Neural crest cell (in vitro differentiated cells): ENCODE data around the gene GAK. TPM values are rescaled to one million over a fixed set of nuclear protein-coding genes. Genes with fewer than 3 reads are reported as not detected.

Experiments
- DNase-seq: peaks from one replicate; pipeline ENCODE4 v3.0.0; 2021; ENCODE audit warnings: low read depth, mixed read lengths, low spot score
- H3K27ac Mint-ChIP-seq: one replicate; pipeline ENCODE4 v1.8.0; 2021; ENCODE audit warnings: mild to moderate bottlenecking, mixed read lengths; ENCODE audit not compliant: unreplicated experiment
- H3K27me3 Mint-ChIP-seq: 2 replicates; pipeline ENCODE4 v1.8.0; 2021; ENCODE audit warnings: low read depth, mild to moderate bottlenecking, mixed read lengths
- H3K36me3 Mint-ChIP-seq: 2 replicates; pipeline ENCODE4 v1.8.0; 2021; ENCODE audit warnings: low read depth, mild to moderate bottlenecking, mixed read lengths
- H3K4me1 Mint-ChIP-seq: 2 replicates; pipeline ENCODE4 v1.8.0; 2021; ENCODE audit warnings: mixed read lengths
- H3K4me3 Mint-ChIP-seq: one replicate; pipeline ENCODE4 v1.8.0; 2021; ENCODE audit warnings: mild to moderate bottlenecking, mixed read lengths
- H3K9me3 Mint-ChIP-seq: 2 replicates; pipeline ENCODE4 v1.8.0; 2021; ENCODE audit warnings: mixed read lengths
- total RNA-seq: library from RNA; stranded (reverse); gene quantifications from 2 replicates; pipeline ENCODE4 v1.2.1, GENCODE V29; 2021
- TF ChIP-seq, protein P1 (sequence below): fragments of 200-600 bp; sonication (generic); conservative IDR thresholded peaks from 2 replicates; pipeline ENCODE4 v1.5.0; 2021; ENCODE audit warnings: antibody characterized with exemption, mild to moderate bottlenecking

Gene GAK
- total RNA-seq, 1 donor from 2014 or later: 87.7 TPM

DNA sequence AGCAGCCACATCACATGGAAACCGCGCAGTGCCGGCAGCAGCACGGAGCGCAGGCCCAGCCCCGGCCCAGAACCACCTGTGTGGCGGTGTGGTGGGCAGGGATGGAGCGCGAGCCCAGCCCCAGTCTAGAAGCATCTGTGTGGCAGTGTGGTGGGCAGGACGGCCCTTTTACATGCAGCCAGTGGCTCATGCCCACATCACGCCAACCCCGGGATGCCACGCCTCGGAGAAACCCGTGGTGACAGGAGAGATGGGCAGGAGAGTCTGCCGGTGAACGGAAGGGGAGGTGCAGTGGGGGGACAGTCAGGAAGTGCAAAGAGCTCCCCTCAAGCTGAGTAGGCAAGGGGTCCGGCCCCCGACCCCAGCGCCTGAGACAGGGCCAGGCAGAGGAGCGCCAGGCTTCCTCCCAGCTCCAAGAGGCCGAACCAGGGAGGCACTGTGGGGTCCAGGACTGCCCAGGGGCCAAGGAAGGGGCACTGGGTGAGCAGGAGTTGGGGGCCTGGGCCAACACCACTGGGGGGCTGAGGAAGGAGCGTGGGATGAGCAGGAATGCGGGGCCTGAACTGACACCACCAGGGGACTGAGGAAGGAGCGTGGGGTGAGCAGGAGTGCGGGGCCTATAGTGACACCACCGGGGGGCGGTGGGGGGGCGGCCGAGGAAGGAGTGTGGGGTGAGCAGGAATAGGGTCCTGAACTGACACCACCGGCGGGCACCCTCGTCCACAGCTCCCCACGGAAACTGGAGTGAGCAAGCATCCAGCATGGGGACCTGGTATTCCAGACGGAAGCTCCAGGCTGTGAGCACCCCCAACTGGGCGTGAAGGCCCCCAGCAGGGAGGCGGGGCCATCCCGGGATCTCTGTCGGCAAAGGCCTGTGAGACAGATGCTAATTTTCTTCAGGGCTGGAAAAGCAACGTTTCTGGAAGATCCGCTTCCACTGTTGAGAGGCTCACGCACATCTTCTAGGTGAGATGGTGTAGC, 28.8 kb downstream of the GAK start:
- peaks cover 8% of the 10 kb centered on the region for H3K36me3 Mint-ChIP-seq
- H3K27me3 Mint-ChIP-seq: no peaks in the 10 kb centered on the region
- DNase-seq: no peak
- no peak overlapping the region for H3K27ac Mint-ChIP-seq
- peaks cover 5% of the 10 kb centered on the region for H3K4me1 Mint-ChIP-seq
- no peaks in the 10 kb centered on the region for H3K9me3 Mint-ChIP-seq
- TF ChIP-seq, protein P1, sequence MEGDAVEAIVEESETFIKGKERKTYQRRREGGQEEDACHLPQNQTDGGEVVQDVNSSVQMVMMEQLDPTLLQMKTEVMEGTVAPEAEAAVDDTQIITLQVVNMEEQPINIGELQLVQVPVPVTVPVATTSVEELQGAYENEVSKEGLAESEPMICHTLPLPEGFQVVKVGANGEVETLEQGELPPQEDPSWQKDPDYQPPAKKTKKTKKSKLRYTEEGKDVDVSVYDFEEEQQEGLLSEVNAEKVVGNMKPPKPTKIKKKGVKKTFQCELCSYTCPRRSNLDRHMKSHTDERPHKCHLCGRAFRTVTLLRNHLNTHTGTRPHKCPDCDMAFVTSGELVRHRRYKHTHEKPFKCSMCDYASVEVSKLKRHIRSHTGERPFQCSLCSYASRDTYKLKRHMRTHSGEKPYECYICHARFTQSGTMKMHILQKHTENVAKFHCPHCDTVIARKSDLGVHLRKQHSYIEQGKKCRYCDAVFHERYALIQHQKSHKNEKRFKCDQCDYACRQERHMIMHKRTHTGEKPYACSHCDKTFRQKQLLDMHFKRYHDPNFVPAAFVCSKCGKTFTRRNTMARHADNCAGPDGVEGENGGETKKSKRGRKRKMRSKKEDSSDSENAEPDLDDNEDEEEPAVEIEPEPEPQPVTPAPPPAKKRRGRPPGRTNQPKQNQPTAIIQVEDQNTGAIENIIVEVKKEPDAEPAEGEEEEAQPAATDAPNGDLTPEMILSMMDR: no peak
- no peak overlapping the region for H3K4me3 Mint-ChIP-seq

GRCh38 chr4:901192-901910, 30.8 kb downstream of the GAK start:
- peaks cover 8% of the 10 kb centered on the region for H3K36me3 Mint-ChIP-seq
- no peaks in the 10 kb centered on the region for H3K27me3 Mint-ChIP-seq
- H3K9me3 Mint-ChIP-seq: no peaks in the 10 kb centered on the region
- no peak for DNase-seq
- H3K4me3 Mint-ChIP-seq: no peak overlapping the region
- TF ChIP-seq, protein P1: no peak
- peak overlapping the region; percentile 35 for H3K27ac Mint-ChIP-seq
- H3K4me1 Mint-ChIP-seq: peaks cover under 1% of the 10 kb centered on the region

DNA sequence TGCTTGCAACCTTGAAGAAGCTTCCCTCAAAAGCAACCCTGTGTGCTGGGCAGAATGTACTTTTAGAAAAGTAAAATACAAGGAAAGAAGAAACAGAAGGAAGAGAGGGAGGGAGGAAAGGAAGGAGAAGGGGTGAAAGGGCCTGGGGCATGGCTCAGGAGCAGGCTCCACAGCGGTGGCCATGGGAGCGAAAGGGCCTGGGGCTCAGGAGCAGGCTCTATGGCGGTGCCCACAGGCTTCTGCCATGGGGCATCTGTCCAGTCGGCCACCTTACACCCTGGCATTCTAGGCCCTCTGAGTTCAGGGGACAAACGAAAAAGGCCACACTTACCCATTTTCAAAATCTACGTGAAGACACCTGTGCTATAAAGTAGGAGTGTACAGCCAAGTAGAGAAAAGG, 31.4 kb downstream of the GAK start:
- no peak for DNase-seq
- Mint-ChIP-seq H3K36me3 (peaks cover 5% of the 10 kb centered on the region), H3K9me3 (no peaks in the 10 kb centered on the region), H3K27ac (no peak overlapping the region), H3K4me3 (no peak overlapping the region), H3K4me1 (no peaks in the 10 kb centered on the region), H3K27me3 (no peaks in the 10 kb centered on the region)
- TF ChIP-seq, protein P1: no peak

DNA sequence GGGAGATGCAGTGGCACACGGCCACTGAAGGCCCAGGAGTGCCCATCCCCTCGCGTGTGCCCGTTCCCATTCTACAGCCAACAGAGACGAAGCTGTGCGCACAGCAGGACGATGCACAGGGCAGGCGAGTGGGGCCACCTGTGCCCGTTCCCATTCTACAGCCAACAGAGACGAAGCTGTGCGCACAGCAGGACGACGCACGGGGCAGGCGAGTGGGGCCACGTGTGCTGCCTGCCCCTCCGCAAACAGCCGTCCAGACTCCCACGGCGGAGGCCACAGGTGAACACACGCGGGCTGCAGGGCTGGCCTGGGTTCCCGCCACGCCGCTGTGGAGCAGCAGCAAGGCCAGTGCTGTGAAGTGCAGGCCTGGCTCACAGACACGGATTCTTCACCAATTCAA, 32.0 kb downstream of the GAK start:
- Mint-ChIP-seq H3K27ac (peak overlapping the region; percentile 65), H3K27me3 (no peaks in the 10 kb centered on the region), H3K36me3 (peaks cover 3% of the 10 kb centered on the region), H3K9me3 (no peaks in the 10 kb centered on the region), H3K4me3 (no peak overlapping the region), H3K4me1 (no peaks in the 10 kb centered on the region)
- DNase-seq: no peak
- TF ChIP-seq, protein P1: no peak

- no peaks in the 10 kb centered on the region for H3K9me3 Mint-ChIP-seq
- TF ChIP-seq, protein P1: no peak
- no peak overlapping the region for H3K4me3 Mint-ChIP-seq
- H3K36me3 Mint-ChIP-seq: peaks cover 3% of the 10 kb centered on the region
- H3K27ac Mint-ChIP-seq: peak overlapping the region; percentile 65
- no peak for DNase-seq
- H3K4me1 Mint-ChIP-seq: no peaks in the 10 kb centered on the region
- H3K27me3 Mint-ChIP-seq: no peaks in the 10 kb centered on the region
Measured at GRCh38 chr4:899556-899906, 32.6 kb downstream of the GAK start.
